ENCODE measurements around the gene MAGI2.
"Not testable (repeated sequence)": the region's sequence is repeated elsewhere in the genome, so short reads cannot be mapped to it uniquely, and the experiment has no call there.

Gene MAGI2

GRCh38 chr7:78253850-78254725 is 1199.4 kb downstream of the MAGI2 start:
- no peak overlapping the region for H2BK120ac ChIP-seq (ENCODE audit: low read depth, low read length)
- H2BK12ac ChIP-seq (ENCODE audit: low read length in 2 of 2), result no peak overlapping the region
- no peak overlapping the region for H3K4me3 ChIP-seq (ENCODE audit: insufficient read depth in 1 of 2, low read depth in 1 of 2, low read length in 2 of 2)
- no peaks in the 10 kb centered on the region for H3K4me1 ChIP-seq (ENCODE audit: control insufficient read depth, insufficient read depth, low read depth, low read length)
- H3K14ac ChIP-seq (ENCODE audit: low read length in 2 of 2), result no peak overlapping the region
- no peak overlapping the region for H3K23ac ChIP-seq (ENCODE audit: low read length in 2 of 2)
- no peak overlapping the region for H4K91ac ChIP-seq (ENCODE audit: low read length)
- no peak overlapping the region for H3K27ac ChIP-seq (ENCODE audit: low read length, poor library complexity, severe bottlenecking)
- peaks cover 11% of the 10 kb centered on the region for H3K9me3 ChIP-seq (ENCODE audit: control insufficient read depth, low read length)
- 91% methylated on average over 2 of the region's 4 CpGs for WGBS
- H2BK5ac ChIP-seq (ENCODE audit: low read depth, low read length, poor library complexity, severe bottlenecking), result no peak overlapping the region
- H2AK5ac ChIP-seq (ENCODE audit: low read length, severe bottlenecking), result no peak overlapping the region
- H3K4ac ChIP-seq (ENCODE audit: low read depth in 1 of 2, low read length in 2 of 2), result no peak overlapping the region
- H3K36me3 ChIP-seq (ENCODE audit: control insufficient read depth in 1 of 2, insufficient read depth in 2 of 2, low read depth in 1 of 2, low read length in 2 of 2), result no peaks in the 10 kb centered on the region
- H3K27me3 ChIP-seq (ENCODE audit: control insufficient read depth in 1 of 2, insufficient read depth in 1 of 2, low read length in 2 of 2), result no peaks in the 10 kb centered on the region
- no peak for DNase-seq
- no peak overlapping the region for H2BK15ac ChIP-seq (ENCODE audit: low read depth, poor library complexity, severe bottlenecking)
- H3K79me1 ChIP-seq (replicated peaks; ENCODE audit: low read length, poor library complexity, severe bottlenecking), result no peaks in the 10 kb centered on the region
- H3K9ac ChIP-seq (ENCODE audit: low read length), result no peak overlapping the region
- no peak overlapping the region for H4K8ac ChIP-seq (ENCODE audit: low read length)
- H3K4me2 ChIP-seq (ENCODE audit: low read length, poor library complexity, severe bottlenecking), result no peak overlapping the region
- no peak overlapping the region for H3K18ac ChIP-seq (ENCODE audit: low read depth in 1 of 2, low read length in 2 of 2)
- no peak overlapping the region for H2AFZ ChIP-seq (ENCODE audit: low read depth, low read length)

- Histone ChIP-seq H3K4ac (ENCODE audit: low read depth in 1 of 2, low read length in 2 of 2) (no peak overlapping the region), H2BK15ac (ENCODE audit: low read depth, poor library complexity, severe bottlenecking) (no peak overlapping the region), H3K4me3 (ENCODE audit: insufficient read depth in 1 of 2, low read depth in 1 of 2, low read length in 2 of 2) (no peak overlapping the region), H3K4me1 (ENCODE audit: control insufficient read depth, insufficient read depth, low read depth, low read length) (no peaks in the 10 kb centered on the region), H4K91ac (ENCODE audit: low read length) (no peak overlapping the region), H2BK12ac (ENCODE audit: low read length in 2 of 2) (no peak overlapping the region), H3K23ac (ENCODE audit: low read length in 2 of 2) (no peak overlapping the region), H2BK120ac (ENCODE audit: low read depth, low read length) (no peak overlapping the region), H3K9me3 (ENCODE audit: control insufficient read depth, low read length) (peaks cover 44% of the 10 kb centered on the region), H3K27ac (ENCODE audit: low read length, poor library complexity, severe bottlenecking) (no peak overlapping the region), H3K36me3 (ENCODE audit: control insufficient read depth in 1 of 2, insufficient read depth in 2 of 2, low read depth in 1 of 2, low read length in 2 of 2) (no peaks in the 10 kb centered on the region), H3K79me1 (replicated peaks; ENCODE audit: low read length, poor library complexity, severe bottlenecking) (no peaks in the 10 kb centered on the region), H2BK5ac (ENCODE audit: low read depth, low read length, poor library complexity, severe bottlenecking) (no peak overlapping the region), H3K27me3 (ENCODE audit: control insufficient read depth in 1 of 2, insufficient read depth in 1 of 2, low read length in 2 of 2) (no peaks in the 10 kb centered on the region), H3K18ac (ENCODE audit: low read depth in 1 of 2, low read length in 2 of 2) (no peak overlapping the region), H3K4me2 (ENCODE audit: low read length, poor library complexity, severe bottlenecking) (no peak overlapping the region), H3K14ac (ENCODE audit: low read length in 2 of 2) (no peak overlapping the region), H4K8ac (ENCODE audit: low read length) (no peak overlapping the region), H3K9ac (ENCODE audit: low read length) (no peak overlapping the region), H2AK5ac (ENCODE audit: low read length, severe bottlenecking) (no peak overlapping the region), H2AFZ (ENCODE audit: low read depth, low read length) (no peak overlapping the region)
- 86% methylated on average over 2 of the region's 4 CpGs for WGBS
- DNase-seq, result no peak
Observed at GRCh38 chr7:78248867-78249266, 1204.6 kb downstream of the MAGI2 start.

GRCh38 chr7:78247910-78248689 is 1205.4 kb downstream of the MAGI2 start:
- H3K9me3 ChIP-seq (ENCODE audit: control insufficient read depth, low read length), result peaks cover 44% of the 10 kb centered on the region
- H3K27ac ChIP-seq (ENCODE audit: low read length, poor library complexity, severe bottlenecking), result no peak overlapping the region
- H3K23ac ChIP-seq (ENCODE audit: low read length in 2 of 2), result no peak overlapping the region
- no peak overlapping the region for H2BK5ac ChIP-seq (ENCODE audit: low read depth, low read length, poor library complexity, severe bottlenecking)
- no peak overlapping the region for H4K8ac ChIP-seq (ENCODE audit: low read length)
- no peak overlapping the region for H2BK120ac ChIP-seq (ENCODE audit: low read depth, low read length)
- no peaks in the 10 kb centered on the region for H3K27me3 ChIP-seq (ENCODE audit: control insufficient read depth in 1 of 2, insufficient read depth in 1 of 2, low read length in 2 of 2)
- no peak overlapping the region for H3K4me2 ChIP-seq (ENCODE audit: low read length, poor library complexity, severe bottlenecking)
- no peaks in the 10 kb centered on the region for H3K4me1 ChIP-seq (ENCODE audit: control insufficient read depth, insufficient read depth, low read depth, low read length)
- no peak overlapping the region for H3K4ac ChIP-seq (ENCODE audit: low read depth in 1 of 2, low read length in 2 of 2)
- no peak overlapping the region for H2AFZ ChIP-seq (ENCODE audit: low read depth, low read length)
- no peak for DNase-seq
- no peak overlapping the region for H3K4me3 ChIP-seq (ENCODE audit: insufficient read depth in 1 of 2, low read depth in 1 of 2, low read length in 2 of 2)
- no peaks in the 10 kb centered on the region for H3K36me3 ChIP-seq (ENCODE audit: control insufficient read depth in 1 of 2, insufficient read depth in 2 of 2, low read depth in 1 of 2, low read length in 2 of 2)
- H3K14ac ChIP-seq (ENCODE audit: low read length in 2 of 2), result no peak overlapping the region
- H2BK15ac ChIP-seq (ENCODE audit: low read depth, poor library complexity, severe bottlenecking), result no peak overlapping the region
- no peak overlapping the region for H3K9ac ChIP-seq (ENCODE audit: low read length)
- no peak overlapping the region for H2AK5ac ChIP-seq (ENCODE audit: low read length, severe bottlenecking)
- no peak overlapping the region for H4K91ac ChIP-seq (ENCODE audit: low read length)
- no peaks in the 10 kb centered on the region for H3K79me1 ChIP-seq (replicated peaks; ENCODE audit: low read length, poor library complexity, severe bottlenecking)
- no peak overlapping the region for H2BK12ac ChIP-seq (ENCODE audit: low read length in 2 of 2)
- H3K18ac ChIP-seq (ENCODE audit: low read depth in 1 of 2, low read length in 2 of 2), result no peak overlapping the region

DNA sequence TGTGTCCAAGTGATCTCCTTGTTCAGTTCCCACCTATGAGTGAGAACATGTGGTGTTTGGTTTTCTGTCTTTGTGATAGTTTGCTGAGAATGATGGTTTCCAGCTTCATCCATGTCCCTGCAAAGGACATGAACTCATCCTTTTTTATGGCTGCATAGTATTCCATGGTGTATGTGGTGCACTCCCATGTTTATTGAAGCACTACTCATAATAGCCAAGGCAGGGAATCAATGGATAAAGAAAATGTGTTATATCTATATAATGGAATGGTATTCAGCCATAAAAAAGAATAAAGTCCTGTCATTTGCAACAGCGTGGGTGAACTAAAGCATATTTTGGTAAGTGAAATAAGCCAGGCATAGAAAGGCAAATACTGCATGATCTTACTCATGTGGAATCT is 1213.3 kb downstream of the MAGI2 start:
- not testable (repeated sequence) for H4K8ac ChIP-seq (ENCODE audit: low read length); H3K4me2 ChIP-seq (ENCODE audit: low read length, poor library complexity, severe bottlenecking); H3K9ac ChIP-seq (ENCODE audit: low read length); H2BK12ac ChIP-seq (ENCODE audit: low read length in 2 of 2); H3K4me3 ChIP-seq (ENCODE audit: insufficient read depth in 1 of 2, low read depth in 1 of 2, low read length in 2 of 2); H3K27me3 ChIP-seq (ENCODE audit: control insufficient read depth in 1 of 2, insufficient read depth in 1 of 2, low read length in 2 of 2); H3K9me3 ChIP-seq (ENCODE audit: control insufficient read depth, low read length); H2BK120ac ChIP-seq (ENCODE audit: low read depth, low read length); H3K36me3 ChIP-seq (ENCODE audit: control insufficient read depth in 1 of 2, insufficient read depth in 2 of 2, low read depth in 1 of 2, low read length in 2 of 2); H4K91ac ChIP-seq (ENCODE audit: low read length); H2BK5ac ChIP-seq (ENCODE audit: low read depth, low read length, poor library complexity, severe bottlenecking); H2BK15ac ChIP-seq (ENCODE audit: low read depth, poor library complexity, severe bottlenecking); DNase-seq; H3K14ac ChIP-seq (ENCODE audit: low read length in 2 of 2); H3K23ac ChIP-seq (ENCODE audit: low read length in 2 of 2); H3K27ac ChIP-seq (ENCODE audit: low read length, poor library complexity, severe bottlenecking); H3K79me1 ChIP-seq (replicated peaks; ENCODE audit: low read length, poor library complexity, severe bottlenecking); H2AFZ ChIP-seq (ENCODE audit: low read depth, low read length); H2AK5ac ChIP-seq (ENCODE audit: low read length, severe bottlenecking); H3K4me1 ChIP-seq (ENCODE audit: control insufficient read depth, insufficient read depth, low read depth, low read length); H3K4ac ChIP-seq (ENCODE audit: low read depth in 1 of 2, low read length in 2 of 2); H3K18ac ChIP-seq (ENCODE audit: low read depth in 1 of 2, low read length in 2 of 2)
- WGBS, result 98% methylated on average over 1 of the region's 1 CpG
